Raji (cell line): ENCODE measurements around the gene PICK1.

ENCODE experiments used
- POLR2A ChIP-seq: IDR thresholded peaks from 2 replicates; pipeline ENCODE4 v1.6.1; 2011; ENCODE audit warnings: low read depth, low read length, control low read depth; ENCODE audit not compliant: insufficient read depth

PICK1 gene

GRCh38 chr22:38120359-38121110 lies 63.3 kb downstream of the PICK1 start:
- TF ChIP-seq POLR2A: no peak

GRCh38 chr22:38122616-38123015 lies 65.4 kb downstream of the PICK1 start:
- no peak for TF ChIP-seq POLR2A

- TF ChIP-seq POLR2A: no peak
These were observed 67.2 kb downstream of the PICK1 start for GRCh38 chr22:38124236-38124974.

GRCh38 chr22:38125038-38125610 lies 67.9 kb downstream of the PICK1 start:
- no peak for TF ChIP-seq POLR2A
